Neural progenitor cell (in vitro differentiated cells): ENCODE measurements around the gene KLF13.

Experiments used
- CTCF ChIP-seq: fragments of 200-600 bp; sonication (generic); IDR thresholded peaks from 2 replicates; pipeline ENCODE4 v1.5.1; 2017; ENCODE audit warnings: antibody characterized with exemption, mild to moderate bottlenecking
- EZH2 ChIP-seq: fragments of 200-600 bp; sonication (generic); IDR thresholded peaks from 2 replicates; pipeline ENCODE4 v1.6.1; 2017; ENCODE audit warnings: antibody characterized with exemption, mild to moderate bottlenecking, moderate library complexity
- EZH2phosphoT487 ChIP-seq: fragments of 200-600 bp; sonication (generic); IDR thresholded peaks from 2 replicates; pipeline ENCODE4 v1.6.1; 2017; ENCODE audit warnings: antibody characterized with exemption

- TF ChIP-seq CTCF = no peak
- TF ChIP-seq EZH2phosphoT487 = no peak
- no peak for TF ChIP-seq EZH2
Observed at GRCh38 chr15:31409171-31409570, 82.5 kb downstream of the KLF13 start.
